Activated T-cell treated with anti-CD3 and anti-CD28 coated beads for 4 hours (primary cell): ENCODE measurements around the gene RSKR.
"Not testable (repeated sequence)": the region's sequence is repeated elsewhere in the genome, so short reads cannot be mapped to it uniquely, and the experiment has no call there.

Source experiments
- DNase-seq: peaks from one replicate; pipeline ENCODE4 v3.0.0-alpha.2; 2020

RSKR gene

DNA sequence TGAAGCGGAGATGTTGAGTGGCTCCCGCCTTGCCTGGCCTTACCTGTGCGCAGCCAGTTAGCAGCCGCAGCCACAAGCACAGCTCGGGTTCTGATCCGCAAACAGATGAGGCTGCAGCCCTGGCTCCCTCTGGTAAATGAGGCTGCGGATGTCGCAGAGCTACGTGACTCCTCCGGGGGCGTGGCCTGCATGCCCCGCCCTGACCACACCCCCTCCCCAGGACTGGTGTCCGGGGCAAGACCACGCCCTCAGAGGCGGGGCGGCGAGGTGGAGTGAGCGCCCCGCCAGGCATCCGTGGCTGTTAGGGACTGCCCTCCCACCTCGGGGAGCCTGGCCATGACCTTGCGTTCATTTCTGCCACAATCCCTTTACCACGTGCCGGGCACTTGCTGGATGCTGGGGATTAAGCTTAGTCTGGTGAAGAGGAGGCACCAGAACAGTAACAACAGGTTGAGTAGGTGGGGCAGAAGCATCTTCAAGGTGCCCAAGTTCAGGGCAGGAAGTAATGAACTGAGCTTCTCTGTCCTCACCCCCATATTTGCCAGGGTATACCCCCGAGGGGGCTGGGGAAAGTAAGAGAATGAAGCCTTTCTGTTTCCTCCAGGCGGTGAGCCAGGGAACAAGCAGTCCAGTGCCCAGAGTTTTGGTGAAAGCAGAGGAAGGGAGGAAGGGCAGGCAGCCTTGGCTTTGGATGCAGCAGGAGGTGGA, 37.1 kb downstream of the RSKR start, which contains the start of gene ALDOC:
Gene ALDOC (minus strand): TSS at position 138 of the 708 bp plus-strand sequence. CDS start 1,363 bp downstream, outside the sequence.
- DNase-seq: peak; percentile 98

DNA sequence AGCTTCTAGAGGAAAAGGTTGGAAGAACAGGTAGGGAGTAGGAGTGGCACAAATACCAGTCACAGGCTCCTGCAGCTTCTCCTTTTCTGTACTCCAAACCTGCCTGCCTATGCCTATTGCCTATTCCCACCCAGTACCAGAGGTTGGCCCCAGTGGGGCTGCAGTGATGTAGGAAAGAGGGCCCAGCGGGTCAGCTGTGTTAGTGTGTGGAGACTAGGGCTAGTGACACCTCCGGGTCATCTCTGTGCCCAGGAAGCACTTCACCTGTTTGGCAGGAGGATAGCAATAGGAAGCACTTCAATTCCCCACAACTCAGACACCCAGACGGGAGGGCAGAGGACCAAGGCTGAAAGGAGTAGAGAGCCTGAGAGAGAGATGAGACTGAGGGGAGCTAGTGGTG, 38.0 kb downstream of the RSKR start:
- DNase-seq: not testable (repeated sequence)

DNA sequence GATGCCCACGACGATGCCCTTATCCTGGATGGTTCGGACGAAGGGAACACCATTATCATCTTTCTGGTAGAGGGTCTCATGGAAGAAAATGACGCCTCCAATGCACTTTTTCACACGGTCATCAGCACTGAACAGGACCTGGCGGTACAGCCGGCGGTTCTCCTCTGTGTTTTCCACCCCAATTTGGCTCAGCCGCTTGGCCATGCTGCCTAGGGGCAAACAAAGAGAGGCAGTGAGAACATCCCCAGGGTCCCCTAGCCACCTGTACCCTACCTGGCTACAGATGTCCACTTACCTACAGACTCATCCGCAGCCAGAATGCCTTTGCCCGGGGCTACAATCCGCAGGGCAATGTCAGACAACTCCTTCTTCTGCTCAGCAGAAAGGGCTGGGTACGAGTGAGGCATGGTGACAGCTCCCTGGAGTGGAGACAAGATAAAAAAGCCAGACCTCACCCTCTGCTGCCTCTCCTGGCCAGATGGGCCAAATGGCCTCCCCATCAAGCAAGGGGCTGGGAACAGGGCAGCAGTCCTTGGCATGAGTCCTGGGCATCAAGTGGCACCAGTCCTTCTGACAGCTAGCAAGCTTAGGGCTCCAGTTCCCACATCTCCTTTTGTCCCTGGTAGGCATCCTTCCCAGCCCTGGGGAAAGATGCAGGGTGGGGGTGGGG, 38.7 kb downstream of the RSKR start:
- no peak for DNase-seq

DNA sequence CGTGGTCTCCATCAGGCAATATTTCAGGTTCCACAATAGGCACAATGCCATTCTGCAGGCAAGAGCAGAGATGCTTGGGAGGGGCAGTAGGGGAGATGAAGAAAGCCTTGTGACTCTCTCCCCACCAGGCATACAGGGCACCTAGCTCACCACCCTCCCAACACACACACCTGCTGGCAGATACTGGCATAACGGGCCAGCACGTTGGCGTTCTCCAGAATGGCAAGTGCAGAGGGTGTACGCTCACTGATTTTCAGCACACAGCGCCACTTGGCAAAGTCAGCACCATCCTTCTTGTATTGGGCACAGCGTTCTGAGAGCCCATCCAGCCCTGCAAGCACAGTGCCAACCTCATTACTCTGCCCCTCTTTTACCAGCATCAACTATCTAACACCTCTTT, 39.5 kb downstream of the RSKR start:
- DNase-seq: no peak

DNA sequence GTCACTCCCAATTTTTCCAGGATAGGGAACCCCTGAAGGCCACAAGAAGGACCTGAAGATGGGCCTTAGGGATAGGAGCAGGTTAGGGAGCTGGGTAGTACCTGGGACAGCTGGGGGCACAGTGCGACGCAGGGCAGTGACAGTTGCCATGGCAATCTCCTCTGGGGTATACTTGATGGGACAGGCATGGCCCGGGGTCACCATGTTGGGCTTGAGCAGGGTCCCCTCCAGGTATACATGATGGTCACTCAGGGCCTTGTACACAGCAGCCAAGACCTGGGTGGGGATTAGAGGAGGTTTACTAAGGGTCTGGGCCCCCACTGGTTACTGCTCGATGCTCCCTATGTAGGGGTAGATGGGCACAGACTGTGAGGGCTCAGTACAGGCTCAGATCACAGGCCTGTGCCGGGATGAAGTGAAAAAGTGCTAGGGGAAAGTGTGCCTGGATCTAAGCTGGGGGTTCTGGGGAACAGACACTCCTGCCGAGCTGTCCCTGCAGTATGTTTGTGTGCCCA, 40.0 kb downstream of the RSKR start:
- DNase-seq: no peak

DNA sequence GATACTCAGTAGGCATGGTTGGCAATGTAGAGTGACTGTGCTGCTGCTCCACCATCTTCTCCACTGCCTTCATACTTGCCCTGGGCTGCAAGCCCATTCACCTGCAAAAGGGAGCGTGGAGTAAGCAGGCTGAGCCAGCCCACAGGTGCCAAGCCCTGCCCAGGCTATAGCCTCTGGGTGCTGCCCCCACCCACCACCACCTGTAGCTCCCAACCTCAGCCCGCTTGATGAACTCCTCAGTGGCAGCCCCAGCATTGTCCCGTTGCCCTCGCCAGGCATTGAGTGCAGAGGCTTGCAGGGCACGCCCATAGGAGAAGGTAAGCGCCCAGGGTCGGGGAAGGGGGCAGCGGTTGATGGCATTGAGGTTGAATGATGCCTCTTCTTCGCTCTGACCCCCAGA, 40.5 kb downstream of the RSKR start:
- no peak for DNase-seq

DNA sequence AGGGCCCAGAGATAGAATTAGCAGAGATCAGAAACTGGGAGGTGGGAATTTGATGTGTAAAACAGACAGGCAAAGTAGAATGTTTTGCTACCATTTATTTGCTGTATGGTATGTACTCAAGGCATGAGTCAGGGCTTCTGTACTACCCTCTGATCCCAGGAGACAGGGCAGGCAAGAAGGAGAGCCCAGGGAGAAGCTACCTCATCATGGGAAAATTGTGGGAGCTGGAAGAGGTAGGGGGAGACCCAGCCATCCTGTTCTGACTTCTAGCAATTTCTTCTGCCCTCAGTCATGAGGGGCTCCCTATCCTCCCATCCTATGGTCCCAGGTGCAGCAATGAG, 41.0 kb downstream of the RSKR start:
- DNase-seq: no peak

DNA sequence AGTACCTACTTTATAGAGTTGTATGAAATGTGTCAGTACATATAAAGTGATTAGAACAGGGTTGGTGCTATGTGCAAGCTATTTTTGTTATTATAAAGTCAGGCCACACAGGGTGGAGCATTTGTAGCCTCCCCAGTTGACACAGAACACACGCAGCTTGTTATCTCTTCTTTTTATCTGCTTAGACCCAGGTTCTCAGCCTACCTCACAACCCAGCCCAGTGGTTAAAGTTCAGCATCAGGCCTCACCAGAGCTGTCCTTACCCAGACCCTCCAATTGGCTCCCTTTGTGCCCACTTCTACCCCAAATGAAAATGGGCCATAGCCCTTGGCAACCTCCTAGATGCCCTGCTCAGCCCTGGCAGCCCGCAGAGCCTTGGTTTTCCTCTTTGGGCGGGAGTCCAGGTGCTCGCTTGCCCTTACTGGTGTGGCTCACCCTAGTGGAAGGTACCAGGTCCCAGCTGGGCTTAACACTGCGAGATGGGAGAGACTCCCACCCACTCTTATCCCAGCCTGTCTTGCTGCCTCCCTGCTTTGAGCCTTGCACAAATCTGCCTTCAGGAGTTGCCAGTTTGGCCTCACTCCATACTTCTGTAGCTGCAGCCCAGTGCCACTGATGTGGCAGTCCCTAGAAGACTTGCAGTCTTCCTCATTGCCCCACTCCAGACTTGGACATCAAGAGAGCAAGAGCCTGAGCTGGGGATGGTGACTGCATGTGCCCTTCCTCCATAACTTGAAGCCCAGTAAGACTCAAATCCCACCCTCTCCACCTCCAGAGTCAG, 41.5 kb downstream of the RSKR start:
- no peak for DNase-seq

DNA sequence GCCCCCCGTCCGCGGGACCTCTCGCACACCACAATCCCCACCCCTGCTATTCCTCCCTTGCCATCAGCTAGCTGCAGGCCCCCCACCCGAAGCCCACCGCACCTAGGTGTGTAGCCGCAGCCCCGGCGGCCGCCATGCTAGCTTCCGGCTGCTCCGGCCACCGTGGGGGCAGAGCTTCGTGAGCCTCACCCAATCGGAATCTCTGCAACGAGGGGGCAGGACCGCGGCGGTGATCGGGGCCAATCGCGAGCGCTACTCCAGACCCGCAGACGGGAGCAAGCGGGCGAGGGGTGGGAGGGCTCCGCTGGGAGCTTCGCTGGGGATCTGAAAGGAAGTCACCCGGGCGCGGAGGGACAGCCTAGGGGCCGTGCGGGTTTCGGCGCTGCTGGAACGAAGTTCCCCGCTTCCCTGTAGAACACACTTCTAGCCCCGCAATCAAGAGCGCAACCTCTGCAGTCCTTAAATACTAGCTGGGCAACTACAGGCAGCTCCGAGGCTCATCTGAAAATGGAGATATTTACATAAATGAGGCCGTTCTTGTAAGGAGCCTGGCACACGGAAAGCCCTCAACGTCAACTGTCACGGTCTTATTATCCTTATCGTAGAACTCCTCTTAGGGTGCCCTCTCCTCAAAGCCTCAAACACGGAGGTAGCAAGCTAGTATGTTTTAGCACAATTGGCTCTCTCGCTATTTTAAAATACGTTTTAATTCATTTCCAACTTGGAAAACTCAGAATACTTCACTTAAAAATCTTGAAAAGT, 42.4 kb downstream of the RSKR start, which contains the start of gene PIGS:
Gene PIGS (minus strand): TSS at position 164 of the 762 bp plus-strand sequence. CDS start 28 bp downstream, at position 136.
- DNase-seq: peak; percentile 82

DNA sequence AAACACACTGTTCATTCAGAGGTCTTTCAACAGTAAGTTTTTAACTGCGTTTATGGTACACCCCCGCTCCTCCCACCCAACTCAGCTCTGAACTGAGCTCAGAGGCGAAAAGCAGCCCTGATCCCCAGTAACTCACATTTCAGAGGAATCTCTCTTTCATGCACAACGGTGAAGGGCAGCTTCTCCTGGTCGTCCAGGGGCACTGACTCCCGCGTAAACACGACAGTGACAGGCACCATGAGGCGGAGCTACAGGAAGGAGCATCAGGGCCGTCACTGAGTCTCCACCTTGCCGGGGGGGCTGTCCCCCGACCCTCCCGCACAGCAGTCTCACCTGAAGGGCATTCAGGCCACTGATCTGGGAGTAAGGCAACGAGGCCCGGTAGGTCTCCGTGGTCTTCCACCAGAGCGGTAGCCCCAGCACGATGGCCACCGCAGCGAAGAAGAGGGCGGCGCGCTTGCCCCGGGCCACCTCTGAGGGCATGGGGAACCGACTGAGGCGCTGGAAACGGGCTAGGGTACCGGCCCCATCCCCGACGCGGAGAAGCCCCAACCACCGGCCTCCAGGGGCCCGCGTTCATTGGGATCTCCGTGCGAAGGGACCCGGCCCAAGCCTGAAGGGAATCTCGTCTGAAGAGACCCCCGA, 43.1 kb downstream of the RSKR start:
- DNase-seq: no peak

DNA sequence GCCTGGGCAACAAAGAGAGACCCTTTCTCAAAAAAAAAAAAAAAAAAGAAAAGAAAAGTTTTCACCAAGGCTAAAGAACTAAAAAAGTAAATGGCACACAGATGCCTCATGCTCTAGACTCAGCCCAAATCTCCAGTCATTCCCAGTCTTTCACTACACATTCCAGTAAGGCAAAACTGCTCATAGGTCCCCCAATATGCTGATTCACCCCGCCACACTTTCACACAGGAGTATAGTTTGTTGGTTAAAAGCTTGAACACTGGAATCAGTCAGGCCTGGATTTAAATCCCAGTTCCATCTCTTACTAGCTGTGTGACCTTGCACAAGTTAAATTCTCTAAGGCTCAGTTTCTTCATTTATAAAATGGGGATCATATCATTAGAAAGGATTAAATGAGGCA, 44.5 kb downstream of the RSKR start:
- DNase-seq: no peak

DNA sequence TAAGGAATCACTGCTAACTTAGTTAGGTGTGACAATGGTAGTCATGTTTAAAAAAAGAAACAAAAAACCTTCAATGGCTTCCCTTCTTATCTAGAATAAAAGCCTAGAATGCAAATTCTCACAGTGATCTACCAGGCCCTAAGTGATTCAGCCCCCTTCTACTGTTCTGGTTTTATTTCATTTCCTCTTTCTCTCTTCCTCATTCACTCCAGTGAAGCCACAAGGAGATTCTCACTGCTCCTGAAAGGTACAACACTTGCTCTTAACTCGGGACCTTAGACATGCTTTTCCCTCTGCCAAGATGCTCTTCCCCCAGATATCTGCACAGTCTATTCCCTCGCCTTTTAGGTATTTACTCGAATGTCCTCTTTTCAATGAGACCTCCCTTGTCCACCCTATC, 46.4 kb downstream of the RSKR start:
- no peak for DNase-seq

DNA sequence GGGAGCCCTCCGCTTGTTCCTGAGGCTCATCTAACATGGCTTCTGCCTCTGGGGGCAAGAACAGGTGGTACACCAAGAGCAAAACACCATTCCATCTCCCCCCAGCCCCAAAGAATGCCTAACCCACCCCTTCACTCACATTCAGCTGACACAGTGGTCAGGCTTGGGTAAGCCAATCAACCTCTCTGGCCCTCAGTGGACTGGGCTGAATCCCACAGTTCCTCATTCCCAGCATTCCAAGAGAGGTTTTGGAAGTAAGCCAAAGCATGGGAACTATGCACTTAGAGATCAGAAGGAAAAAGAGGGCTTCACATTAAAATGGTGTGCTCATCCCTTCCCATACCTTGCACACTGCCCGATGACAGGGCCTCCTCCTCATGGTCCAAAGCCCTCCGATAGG, 50.5 kb downstream of the RSKR start:
- no peak for DNase-seq
